Measurements from ENCODE around the gene PNPLA2.

The PNPLA2 gene

GRCh38 chr11:832529-833113 is 13.9 kb downstream of the PNPLA2 start, which contains the start of gene CD151:
CD151 (plus strand) TSS chr11:832952; CDS start chr11:836070, 3,118 bp downstream.
- peak; percentile 37 to 55 for DNase-seq

- DNase-seq, result peak; percentile 29 to 38
These were observed 14.5 kb downstream of the PNPLA2 start for GRCh38 chr11:833114-833791.

- DNase-seq, result no peak
These were observed 15.2 kb downstream of the PNPLA2 start for GRCh38 chr11:833849-834311.

- no peak for DNase-seq
These were observed 15.9 kb downstream of the PNPLA2 start for GRCh38 chr11:834371-835316.

GRCh38 chr11:836274-836673 is 17.6 kb downstream of the PNPLA2 start:
- no peak for DNase-seq

- DNase-seq, result no peak
These were observed 18.0 kb downstream of the PNPLA2 start for GRCh38 chr11:836700-837099.

GRCh38 chr11:837189-837989 is 18.7 kb downstream of the PNPLA2 start:
- no peak for DNase-seq

- no peak for DNase-seq
These were observed 19.2 kb downstream of the PNPLA2 start for GRCh38 chr11:837990-838307.

- no peak for DNase-seq
These were observed 19.9 kb downstream of the PNPLA2 start for GRCh38 chr11:838441-839279.

GRCh38 chr11:839280-839623 is 20.5 kb downstream of the PNPLA2 start:
- DNase-seq, result no peak

- DNase-seq, result no peak
These were observed 21.3 kb downstream of the PNPLA2 start for GRCh38 chr11:839875-840617.

GRCh38 chr11:841981-842369 is 23.3 kb downstream of the PNPLA2 start:
- no peak for DNase-seq

- DNase-seq, result peak; percentile 83 to 91
These were observed 23.8 kb downstream of the PNPLA2 start, which contains the start of the genes POLR2L and TSPAN4 for GRCh38 chr11:842370-843002. POLR2L (minus strand) TSS chr11:842529; CDS start chr11:842508, 21 bp downstream. TSPAN4 (plus strand) TSS chr11:842852; CDS start chr11:850305, 7,453 bp downstream.

GRCh38 chr11:843086-843734 is 24.5 kb downstream of the PNPLA2 start:
- no peak for DNase-seq

- peak in 1 of 2 donors; percentile 57 for DNase-seq
These were observed 25.3 kb downstream of the PNPLA2 start for GRCh38 chr11:843818-844692.

- peak in 1 of 2 donors; percentile 45 for DNase-seq
These were observed 26.3 kb downstream of the PNPLA2 start for GRCh38 chr11:844693-845644.

GRCh38 chr11:845872-846495 is 27.3 kb downstream of the PNPLA2 start:
- DNase-seq, result no peak

Data from CD4-positive, alpha-beta T cell treated with Interferon alpha-2 for 1 hour (primary cell).